Spleen (tissue), 11 donors: ENCODE measurements around the gene IGF1. TPM values are rescaled to one million over a fixed set of nuclear protein-coding genes. Genes with fewer than 3 reads are reported as not detected.

Experiments
- DNase-seq: peaks from one replicate; pipeline ENCODE4 v3.0.0-alpha.2; 2020
- H3K27ac ChIP-seq, 8 donors: fragments of 200-600 bp; sonication (generic) in 7 of 8; 1 replicate in 4 of 8; 2 replicates in 4 of 8; pipeline versions ENCODE4 v1.5.0 to v1.8.0; 2016 to 2021; ENCODE audit warnings: inconsistent platforms in 4 of 8, mild to moderate bottlenecking in 4 of 8, moderate library complexity in 1 of 8
- H3K27me3 ChIP-seq, 7 donors: fragments of 200-600 bp; sonication (generic) in 6 of 7; replicated peaks in 1 of 7; 1 replicate in 4 of 7; 2 replicates in 3 of 7; pipeline versions ENCODE4 v1.5.0 to v1.8.0; 2016 to 2021; ENCODE audit warnings: inconsistent platforms in 3 of 7, mild to moderate bottlenecking in 1 of 7
- H3K36me3 ChIP-seq, 6 donors: fragments of 200-600 bp; sonication (generic) in 5 of 6; 1 replicate in 4 of 6; 2 replicates in 2 of 6; pipeline versions ENCODE4 v1.5.0 to v1.8.0; 2016 to 2021; ENCODE audit warnings: inconsistent platforms in 2 of 6
- H3K4me1 ChIP-seq, 6 donors: fragments of 200-600 bp; sonication (generic) in 5 of 6; 1 replicate in 3 of 6; 2 replicates in 3 of 6; pipeline versions ENCODE4 v1.5.0 to v1.8.0; 2016 to 2021; ENCODE audit warnings: inconsistent platforms in 3 of 6
- H3K4me3 ChIP-seq, 8 donors: fragments of 200-600 bp; sonication (generic) in 7 of 8; 1 replicate in 4 of 8; 2 replicates in 4 of 8; pipeline versions ENCODE4 v1.5.0 to v1.8.0; 2016 to 2021; ENCODE audit warnings: inconsistent platforms in 4 of 8, mild to moderate bottlenecking in 4 of 8, moderate library complexity in 2 of 8
- H3K9me3 ChIP-seq, 8 donors: fragments of 200-600 bp; sonication (generic) in 7 of 8; 1 replicate in 4 of 8; 2 replicates in 4 of 8; pipeline versions ENCODE4 v1.5.0 to v1.8.0; 2016 to 2021; ENCODE audit warnings: inconsistent platforms in 4 of 8
- POLR2A ChIP-seq, 3 donors: fragments of 450-650 bp; IDR thresholded peaks; one replicate each; pipeline ENCODE4 v1.5.1; 2017; ENCODE audit warnings: antibody characterized with exemption in 3 of 3, mild to moderate bottlenecking in 1 of 3
- POLR2AphosphoS5 ChIP-seq, 3 donors: sonication (generic); formaldehyde crosslinking; IDR thresholded peaks; one replicate each; pipeline ENCODE4 v1.5.1; 2017; ENCODE audit warnings: antibody characterized with exemption in 3 of 3
- WGBS, 5 donors: extraction: QIAGEN DNeasy Blood & Tissue Kit in 3 of 5; methylation state at CpG; one replicate each; pipeline versions ENCODE4 v1.1.5 to v1.1.7; 2013 to 2018; 5-methylcytosine and 5-hydroxymethylcytosine counted together
- intact Hi-C: fragments of 100-400 bp; cut with DNase I; formaldehyde crosslinking; loops from one replicate; pipeline ENCODE4 v1.15.0; 2023; ENCODE audit warnings: low total_unique reads
- polyA plus RNA-seq, 3 donors: library from polyadenylated mRNA; stranded (reverse); fragments of 200-250 nt; gene quantifications; one replicate each; pipeline ENCODE4 v1.2.1, GENCODE V29; 2013
- total RNA-seq, 7 donors: library from RNA; depleted of rRNA in 3 of 7; stranded (reverse); fragments of >200 nt in 3 of 7; fragmentation: NEBNext Ultra II Directional in 4 of 7; extraction: Animal tissue kit (Norgen Biotek cat#: 25700) in 4 of 7; gene quantifications; one replicate each; pipeline versions ENCODE4 v1.1.0 to v1.2.1, GENCODE V29; 2016 to 2021
- TF ChIP-seq, protein P1 (sequence below), 11 experiments: fragments of 200-600 bp in 7 of 11; fragments of 450-650 bp in 4 of 11; sonication (generic) in 4 of 11; IDR thresholded peaks in 8 of 11; conservative IDR thresholded peaks in 3 of 11; 1 replicate in 7 of 11; 2 replicates in 4 of 11; pipeline versions ENCODE4 v1.4.0 to v1.8.0; 2016 to 2021; ENCODE audit warnings: antibody characterized with exemption in 11 of 11, inconsistent platforms in 4 of 11, mild to moderate bottlenecking in 1 of 11
- donor health status: healthy with polysubstance abuse.
- donor health status: DM: no; HTN: no; CAD: no; lungs with moderate emphysema.
- donor health status: DM: no; HTN: no; CAD: no.
- donor health status: Bipolar disorder and iron deficiency.
- donor health status: healthy.
- donor health status: DM: no; HTN: no; CAD: no.
- donor health status: DM: yes; HTN: yes; CAD: no.

The IGF1 gene
- total and polyA plus RNA-seq, 10 donors, result 1.5 to 19.7 (median 11.3) TPM

DNA sequence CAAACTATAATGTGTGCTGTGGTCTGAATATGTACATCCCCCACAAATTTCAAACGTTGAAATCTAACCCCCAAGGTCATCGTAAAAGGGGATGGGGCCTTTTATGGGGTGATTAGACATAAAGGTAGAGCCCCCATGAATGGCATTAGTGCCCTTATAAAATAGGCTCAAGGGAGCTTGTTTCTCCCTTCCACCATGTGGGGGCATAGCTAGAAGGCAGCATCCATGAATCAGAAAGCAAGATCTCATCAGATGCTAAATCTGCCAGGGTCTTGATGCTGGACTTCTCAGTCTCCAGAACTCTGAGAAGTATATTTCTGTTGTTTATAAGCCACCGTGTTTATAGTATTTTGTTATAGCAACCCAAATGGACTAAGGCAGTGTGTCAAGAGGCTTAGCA lies 33.4 kb upstream of the IGF1 start:
- Histone ChIP-seq H3K4me1 (no peaks in the 10 kb centered on the region), H3K4me3 (no peak overlapping the region), H3K27me3 (no peaks in the 10 kb centered on the region), H3K27ac (no peak overlapping the region), H3K36me3 (no peaks in the 10 kb centered on the region), H3K9me3 (no peaks in the 10 kb centered on the region)
- 81 to 91% (median 85%) methylated on average over 3 of the region's 3 CpGs for WGBS, 5 donors
- no peak for DNase-seq
- intact Hi-C loops, result no loop called here
- TF ChIP-seq POLR2A (IDR thresholded peaks at IDR 0.05), result no peak
- TF ChIP-seq, protein P1, sequence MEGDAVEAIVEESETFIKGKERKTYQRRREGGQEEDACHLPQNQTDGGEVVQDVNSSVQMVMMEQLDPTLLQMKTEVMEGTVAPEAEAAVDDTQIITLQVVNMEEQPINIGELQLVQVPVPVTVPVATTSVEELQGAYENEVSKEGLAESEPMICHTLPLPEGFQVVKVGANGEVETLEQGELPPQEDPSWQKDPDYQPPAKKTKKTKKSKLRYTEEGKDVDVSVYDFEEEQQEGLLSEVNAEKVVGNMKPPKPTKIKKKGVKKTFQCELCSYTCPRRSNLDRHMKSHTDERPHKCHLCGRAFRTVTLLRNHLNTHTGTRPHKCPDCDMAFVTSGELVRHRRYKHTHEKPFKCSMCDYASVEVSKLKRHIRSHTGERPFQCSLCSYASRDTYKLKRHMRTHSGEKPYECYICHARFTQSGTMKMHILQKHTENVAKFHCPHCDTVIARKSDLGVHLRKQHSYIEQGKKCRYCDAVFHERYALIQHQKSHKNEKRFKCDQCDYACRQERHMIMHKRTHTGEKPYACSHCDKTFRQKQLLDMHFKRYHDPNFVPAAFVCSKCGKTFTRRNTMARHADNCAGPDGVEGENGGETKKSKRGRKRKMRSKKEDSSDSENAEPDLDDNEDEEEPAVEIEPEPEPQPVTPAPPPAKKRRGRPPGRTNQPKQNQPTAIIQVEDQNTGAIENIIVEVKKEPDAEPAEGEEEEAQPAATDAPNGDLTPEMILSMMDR (IDR thresholded peaks at IDR 0.05 in 8 of 11, conservative IDR thresholded peaks at IDR 0.05 in 3 of 11), result no peak
- TF ChIP-seq POLR2AphosphoS5 (IDR thresholded peaks at IDR 0.05), result no peak

DNA sequence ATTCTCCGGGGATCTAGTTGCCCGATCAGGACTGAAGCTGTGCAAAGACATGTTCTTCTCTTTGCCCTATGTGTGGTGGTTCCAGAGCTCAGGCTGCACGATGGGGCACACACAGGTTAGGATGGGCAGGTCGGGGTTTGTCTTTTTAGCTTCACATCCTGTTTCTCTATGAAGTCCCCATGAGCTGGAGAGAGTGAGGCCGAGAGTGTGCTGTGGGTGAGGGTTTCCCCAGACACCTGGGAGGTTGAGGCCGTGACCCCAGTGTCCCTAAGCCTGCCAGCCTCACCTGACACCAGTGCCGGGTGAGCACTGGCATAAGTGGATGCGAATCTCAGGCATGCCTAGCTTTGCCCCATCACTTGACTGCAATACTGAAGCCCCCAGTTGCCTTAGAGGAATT lies 32.9 kb upstream of the IGF1 start:
- Histone ChIP-seq H3K36me3 (no peaks in the 10 kb centered on the region), H3K27ac (no peak overlapping the region), H3K27me3 (no peaks in the 10 kb centered on the region), H3K4me3 (no peak overlapping the region), H3K9me3 (no peaks in the 10 kb centered on the region), H3K4me1 (no peaks in the 10 kb centered on the region)
- WGBS, 5 donors, result 60 to 78% (median 72%) methylated on average over 8 of the region's 8 CpGs
- TF ChIP-seq POLR2AphosphoS5 (IDR thresholded peaks at IDR 0.05) (no peak), POLR2A (IDR thresholded peaks at IDR 0.05) (no peak)
- TF ChIP-seq, protein P1 (IDR thresholded peaks at IDR 0.05 in 8 of 11, conservative IDR thresholded peaks at IDR 0.05 in 3 of 11), result no peak
- intact Hi-C loops, result no loop called here
- DNase-seq, result no peak

DNA sequence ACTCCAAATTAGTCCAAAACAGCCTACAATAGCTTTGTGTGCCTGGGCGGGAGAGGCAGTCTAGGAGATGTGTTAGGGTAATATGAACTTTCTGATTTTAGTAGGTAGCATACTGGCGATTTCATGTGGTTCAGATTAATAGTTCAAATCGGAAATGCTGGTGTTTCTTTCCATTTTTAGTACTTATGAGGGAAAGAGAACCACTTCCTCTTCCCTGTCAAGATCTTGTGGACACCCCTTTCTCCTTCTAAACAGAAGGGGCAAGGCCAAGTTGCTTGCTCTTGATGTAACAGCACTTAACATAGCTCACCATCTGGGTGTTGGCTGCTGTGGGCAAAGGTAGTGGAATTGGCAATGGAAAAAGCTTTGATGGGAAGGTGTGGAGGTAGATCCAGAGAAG lies 32.2 kb upstream of the IGF1 start:
- no peak for DNase-seq
- no peaks in the 10 kb centered on the region for H3K4me1 ChIP-seq
- no peaks in the 10 kb centered on the region for H3K9me3 ChIP-seq
- TF ChIP-seq, protein P1 (IDR thresholded peaks at IDR 0.05 in 8 of 11, conservative IDR thresholded peaks at IDR 0.05 in 3 of 11), result no peak
- TF ChIP-seq POLR2A (IDR thresholded peaks at IDR 0.05), result no peak
- no peak for TF ChIP-seq POLR2AphosphoS5 (IDR thresholded peaks at IDR 0.05)
- H3K36me3 ChIP-seq, result no peaks in the 10 kb centered on the region
- H3K27me3 ChIP-seq, result no peaks in the 10 kb centered on the region
- no peak overlapping the region for H3K27ac ChIP-seq
- 28 to 42% (median 36%) methylated on average over 3 of the region's 3 CpGs for WGBS, 5 donors
- no peak overlapping the region for H3K4me3 ChIP-seq
- intact Hi-C loops, result no loop called here

DNA sequence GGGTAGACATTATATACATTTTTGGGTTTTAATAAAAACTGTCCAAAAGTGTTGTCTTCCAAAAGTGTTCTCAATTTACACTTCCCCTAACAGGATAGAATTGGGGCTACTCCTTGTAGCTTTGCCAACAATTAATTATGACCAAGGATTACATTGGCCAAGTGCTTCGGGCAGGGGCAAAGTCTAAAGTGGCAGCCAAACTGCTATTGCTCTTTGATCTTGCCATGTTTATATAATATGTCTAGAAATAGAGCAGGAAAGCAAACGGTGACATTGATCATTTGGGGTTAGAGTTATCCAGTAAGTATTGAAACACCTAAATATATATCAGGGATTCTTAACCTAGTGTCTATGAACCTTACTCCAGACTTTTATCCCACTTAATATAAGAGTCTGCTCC lies 31.2 kb upstream of the IGF1 start:
- H3K27me3 ChIP-seq, result no peaks in the 10 kb centered on the region
- H3K4me1 ChIP-seq, result no peaks in the 10 kb centered on the region
- no peaks in the 10 kb centered on the region for H3K36me3 ChIP-seq
- TF ChIP-seq POLR2A (IDR thresholded peaks at IDR 0.05) (no peak), POLR2AphosphoS5 (IDR thresholded peaks at IDR 0.05) (no peak)
- TF ChIP-seq, protein P1 (IDR thresholded peaks at IDR 0.05 in 8 of 11, conservative IDR thresholded peaks at IDR 0.05 in 3 of 11), result no peak
- DNase-seq, result no peak
- 72 to 84% (median 82%) methylated on average over 2 of the region's 2 CpGs for WGBS, 5 donors
- intact Hi-C loops, result no loop called here
- H3K4me3 ChIP-seq, result no peak overlapping the region
- H3K27ac ChIP-seq, result no peak overlapping the region
- H3K9me3 ChIP-seq, result peaks cover 0 to 8% (median 0%) of the 10 kb centered on the region in 8 donors
